Osteocyte (in vitro differentiated cells): Measurements from ENCODE around the gene CALD1. TPM values are rescaled to one million over a fixed set of nuclear protein-coding genes. Genes with fewer than 3 reads are reported as not detected.

ENCODE experiments used
- DNase-seq: peaks from one replicate; pipeline ENCODE4 v3.0.0; 2021; ENCODE audit warnings: mixed read lengths; ENCODE audit not compliant: unreplicated experiment; ENCODE audit errors: extremely low spot score
- H3K27ac Mint-ChIP-seq: one replicate; pipeline ENCODE4 v1.8.0; 2021; ENCODE audit warnings: mild to moderate bottlenecking, mixed read lengths; ENCODE audit not compliant: unreplicated experiment
- H3K27me3 Mint-ChIP-seq: one replicate; pipeline ENCODE4 v1.8.0; 2021; ENCODE audit warnings: mixed read lengths; ENCODE audit not compliant: unreplicated experiment
- H3K36me3 Mint-ChIP-seq: one replicate; pipeline ENCODE4 v1.8.0; 2021; ENCODE audit warnings: mixed read lengths; ENCODE audit not compliant: unreplicated experiment
- H3K4me1 Mint-ChIP-seq: one replicate; pipeline ENCODE4 v1.8.0; 2021; ENCODE audit warnings: mixed read lengths; ENCODE audit not compliant: unreplicated experiment
- H3K4me3 Mint-ChIP-seq: one replicate; pipeline ENCODE4 v1.8.0; 2021; ENCODE audit warnings: mild to moderate bottlenecking, moderate library complexity, mixed read lengths; ENCODE audit not compliant: unreplicated experiment
- H3K9me3 Mint-ChIP-seq: one replicate; pipeline ENCODE4 v1.8.0; 2021; ENCODE audit warnings: mixed read lengths; ENCODE audit not compliant: unreplicated experiment
- CTCF ChIP-seq: fragments of 200-600 bp; sonication (generic); IDR thresholded peaks from 2 replicates; pipeline ENCODE4 v1.5.0; 2021; ENCODE audit warnings: antibody characterized with exemption, mild to moderate bottlenecking, moderate library complexity
- total RNA-seq: library from RNA; stranded (reverse); gene quantifications from 2 replicates; pipeline ENCODE4 v1.2.1, GENCODE V29; 2021

CALD1 gene
- total RNA-seq, 1 donor from 2014 or later = 807 TPM

- H3K4me3 Mint-ChIP-seq = no peak overlapping the region
- H3K4me1 Mint-ChIP-seq = peaks cover 30% of the 10 kb centered on the region
- no peak for DNase-seq
- peaks cover 34% of the 10 kb centered on the region for H3K36me3 Mint-ChIP-seq
- H3K27me3 Mint-ChIP-seq = no peaks in the 10 kb centered on the region
- H3K27ac Mint-ChIP-seq = no peak overlapping the region
- TF ChIP-seq CTCF = no peak
- no peaks in the 10 kb centered on the region for H3K9me3 Mint-ChIP-seq
Observed at GRCh38 chr7:134784251-134785049, 5.0 kb downstream of the CALD1 start.

- Mint-ChIP-seq H3K4me1 (peaks cover 44% of the 10 kb centered on the region), H3K4me3 (no peak overlapping the region), H3K27me3 (no peaks in the 10 kb centered on the region), H3K9me3 (no peaks in the 10 kb centered on the region), H3K27ac (no peak overlapping the region), H3K36me3 (peaks cover 26% of the 10 kb centered on the region)
- no peak for DNase-seq
- TF ChIP-seq CTCF = no peak
Observed at GRCh38 chr7:134785842-134786241, 6.4 kb downstream of the CALD1 start.

- H3K27me3 Mint-ChIP-seq = no peaks in the 10 kb centered on the region
- H3K27ac Mint-ChIP-seq = peak overlapping the region; percentile 68
- peaks cover 30% of the 10 kb centered on the region for H3K36me3 Mint-ChIP-seq
- H3K4me1 Mint-ChIP-seq = peaks cover 56% of the 10 kb centered on the region
- no peak for DNase-seq
- no peak for TF ChIP-seq CTCF
- peak overlapping the region; percentile 54 for H3K4me3 Mint-ChIP-seq
- H3K9me3 Mint-ChIP-seq = no peaks in the 10 kb centered on the region
Observed at GRCh38 chr7:134787064-134787463, 7.6 kb downstream of the CALD1 start.

GRCh38 chr7:134787720-134788119 is 8.3 kb downstream of the CALD1 start:
- Mint-ChIP-seq H3K36me3 (peaks cover 28% of the 10 kb centered on the region), H3K4me1 (peaks cover 61% of the 10 kb centered on the region), H3K27ac (peak overlapping the region; percentile 48), H3K4me3 (peak overlapping the region; percentile 29), H3K9me3 (no peaks in the 10 kb centered on the region), H3K27me3 (no peaks in the 10 kb centered on the region)
- DNase-seq = no peak
- no peak for TF ChIP-seq CTCF

GRCh38 chr7:134788191-134788590 is 8.8 kb downstream of the CALD1 start:
- TF ChIP-seq CTCF = no peak
- no peaks in the 10 kb centered on the region for H3K27me3 Mint-ChIP-seq
- H3K9me3 Mint-ChIP-seq = no peaks in the 10 kb centered on the region
- H3K4me3 Mint-ChIP-seq = no peak overlapping the region
- H3K4me1 Mint-ChIP-seq = peaks cover 66% of the 10 kb centered on the region
- H3K27ac Mint-ChIP-seq = no peak overlapping the region
- no peak for DNase-seq
- peaks cover 31% of the 10 kb centered on the region for H3K36me3 Mint-ChIP-seq
